GM21367 (cell line): ENCODE data around the gene GALNS.
"Not testable (repeated sequence)": the region's sequence is repeated elsewhere in the genome, so short reads cannot be mapped to it uniquely, and the experiment has no call there.

ENCODE experiments used
- ATAC-seq: cut with Tn5 transposase; IDR thresholded peaks from one replicate; pipeline ENCODE4 v1.9.1; 2021; ENCODE audit not compliant: unreplicated experiment

GALNS gene

DNA sequence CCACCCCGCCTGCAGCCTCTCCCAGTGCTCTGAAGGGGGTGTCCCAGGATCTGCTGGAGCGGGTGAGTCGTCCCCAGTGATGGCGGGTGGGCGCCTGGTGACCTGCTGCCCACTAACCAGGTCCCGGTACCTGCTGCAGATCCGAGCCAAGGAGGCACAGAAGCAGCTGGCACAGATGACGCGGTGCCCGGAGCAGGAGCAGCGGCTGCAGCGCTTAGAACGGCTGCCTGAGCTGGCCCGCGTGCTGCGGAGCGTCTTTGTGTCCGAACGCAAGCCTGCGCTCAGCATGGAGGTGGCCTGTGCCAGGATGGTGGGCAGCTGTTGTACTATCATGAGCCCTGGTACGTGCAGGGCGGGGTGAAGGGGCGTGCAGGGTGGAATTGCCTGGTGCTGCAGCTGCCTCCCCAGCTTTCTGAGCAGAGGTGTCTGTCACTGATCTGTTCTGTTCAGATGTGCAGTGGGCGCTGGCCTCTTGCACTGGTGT lies 49.6 kb downstream of the GALNS start:
- ATAC-seq: no peak

GRCh38 chr16:88806491-88807111 lies 50.1 kb downstream of the GALNS start:
- ATAC-seq: no peak

- no peak for ATAC-seq
These were observed 50.8 kb downstream of the GALNS start for GRCh38 chr16:88805887-88806393.

DNA sequence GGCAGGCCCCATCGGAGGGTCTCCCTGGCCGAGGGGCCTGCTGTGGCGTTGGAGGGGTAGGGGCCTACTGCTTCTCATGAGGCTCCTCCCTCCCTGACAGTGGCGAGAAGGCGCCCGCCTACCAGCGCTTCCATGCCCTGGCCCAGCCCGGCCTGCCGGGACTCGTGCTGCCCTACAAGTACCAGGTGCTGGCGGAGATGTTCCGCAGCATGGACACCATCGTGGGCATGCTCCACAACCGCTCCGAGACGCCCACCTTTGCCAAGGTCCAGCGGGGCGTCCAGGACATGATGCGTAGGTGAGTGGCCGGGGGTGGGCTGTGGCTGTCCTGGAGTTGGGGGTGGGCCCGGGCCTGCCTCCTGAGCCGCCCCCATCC lies 51.4 kb downstream of the GALNS start:
- no peak for ATAC-seq

GRCh38 chr16:88804552-88805339 lies 52.0 kb downstream of the GALNS start:
- ATAC-seq: no peak

- ATAC-seq: no peak
These were observed 52.6 kb downstream of the GALNS start for GRCh38 chr16:88804173-88804551.

DNA sequence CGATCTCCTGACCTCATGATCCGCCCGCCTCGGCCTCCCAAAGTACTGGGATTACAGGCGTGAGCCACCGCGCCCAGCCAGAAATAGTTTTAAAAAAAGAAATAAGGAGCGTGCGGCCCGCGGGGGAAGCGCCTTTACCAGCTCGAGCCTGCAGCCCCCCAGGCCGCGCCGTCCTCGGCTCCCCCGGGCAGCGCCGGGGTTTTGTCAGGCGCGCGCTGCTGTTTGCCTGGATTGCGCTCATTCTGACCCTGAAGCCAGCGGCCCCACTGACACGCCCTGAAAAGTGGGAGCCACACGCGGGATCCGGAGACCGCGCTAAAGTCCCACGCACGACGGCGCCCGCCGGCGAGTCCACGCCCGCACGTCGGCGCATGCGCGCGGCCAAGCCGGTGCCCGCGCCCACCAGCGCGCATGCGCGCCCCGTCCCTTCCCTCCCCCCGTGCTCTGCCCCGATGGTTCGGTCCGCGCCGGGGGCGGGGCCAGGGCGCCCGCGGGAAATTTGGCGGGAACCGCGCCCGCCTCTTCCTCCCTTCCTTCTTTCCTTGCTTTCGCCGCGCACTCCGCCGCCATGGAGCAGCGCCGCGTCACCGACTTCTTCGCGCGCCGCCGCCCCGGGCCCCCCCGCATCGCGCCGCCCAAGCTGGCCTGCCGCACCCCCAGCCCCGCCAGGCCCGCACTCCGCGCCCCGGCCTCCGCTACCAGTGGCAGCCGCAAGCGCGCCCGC lies 53.3 kb downstream of the GALNS start, which contains the start of gene CDT1:
CDT1 (plus strand) TSS at position 526 of the 724 bp plus-strand sequence; CDS start at position 569, 43 bp downstream.
- peak; percentile 33 for ATAC-seq

DNA sequence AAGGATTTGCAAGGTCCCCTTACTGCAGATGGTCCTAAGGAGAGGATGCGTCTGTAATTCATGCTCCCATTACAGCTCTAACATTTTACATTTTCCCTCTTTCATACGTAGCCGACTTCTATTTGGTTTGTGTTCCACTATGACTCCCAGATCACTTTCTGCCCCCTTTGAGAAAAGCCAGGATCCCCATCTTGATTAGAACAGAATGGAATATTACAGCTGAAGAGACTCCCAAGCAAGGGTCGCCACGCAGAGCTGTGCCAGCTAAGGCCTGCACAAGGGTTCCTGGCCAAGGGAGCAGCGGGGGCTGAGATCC lies 56.5 kb downstream of the GALNS start:
- ATAC-seq: no peak

GRCh38 chr16:88799569-88800276 lies 57.0 kb downstream of the GALNS start:
- ATAC-seq: no peak

DNA sequence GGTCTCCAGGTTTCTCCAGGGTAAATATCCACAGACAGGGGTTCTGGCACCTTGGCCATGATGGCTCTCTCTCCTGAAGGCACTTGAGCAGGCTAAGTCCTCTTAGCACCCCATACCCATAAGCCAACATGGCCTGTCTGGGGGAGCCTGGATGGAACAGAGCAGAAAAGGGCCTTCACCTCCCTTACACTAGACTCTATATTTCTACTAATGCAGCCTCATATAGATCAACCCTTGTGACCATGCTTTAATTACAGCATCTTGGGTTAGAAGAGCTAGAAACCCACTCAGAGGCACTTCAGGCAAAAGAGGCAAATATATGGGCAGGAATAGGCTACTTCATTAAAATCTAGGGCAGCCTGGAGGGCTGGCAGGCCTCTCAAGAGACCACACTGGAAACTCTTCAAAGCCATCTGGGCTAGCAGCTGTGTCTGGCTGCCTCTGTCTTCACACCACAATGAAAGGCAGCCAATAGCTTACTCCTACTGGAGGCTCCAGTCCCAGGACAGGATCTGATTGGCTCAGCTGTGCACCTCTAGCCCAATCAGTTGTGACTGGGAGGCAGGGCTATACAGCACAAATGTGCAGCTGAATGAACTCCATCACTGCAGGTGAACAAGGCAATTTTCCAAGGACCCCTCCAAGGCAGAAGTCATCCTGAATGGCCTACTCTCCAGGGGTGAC lies 57.8 kb downstream of the GALNS start:
- no peak for ATAC-seq

DNA sequence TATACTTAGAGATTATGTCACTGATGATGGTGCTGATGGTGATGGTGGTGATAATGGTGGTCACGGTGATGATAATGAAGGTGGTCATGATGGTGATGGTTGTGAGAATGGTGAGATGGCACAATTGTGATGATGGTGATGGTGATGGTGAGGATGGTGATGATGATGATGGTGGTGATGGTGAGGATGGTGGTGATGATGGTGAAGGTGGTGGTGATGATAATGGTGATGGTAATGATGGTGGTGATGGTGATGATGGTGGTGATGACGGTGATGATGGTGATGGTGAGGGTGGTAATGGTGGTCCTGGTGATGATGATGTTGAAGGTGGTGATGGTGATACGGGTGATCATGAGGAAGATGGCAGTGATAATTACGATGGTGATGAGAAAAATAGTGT lies 58.7 kb downstream of the GALNS start:
- ATAC-seq: no peak

- ATAC-seq: no peak
These were observed 60.5 kb downstream of the GALNS start for GRCh38 chr16:88796278-88796677.

GRCh38 chr16:88793251-88793954 lies 63.3 kb downstream of the GALNS start:
- no peak for ATAC-seq

- ATAC-seq: no peak
These were observed 64.0 kb downstream of the GALNS start for GRCh38 chr16:88792668-88793250.

GRCh38 chr16:88792078-88792550 lies 64.6 kb downstream of the GALNS start:
- ATAC-seq: no peak

DNA sequence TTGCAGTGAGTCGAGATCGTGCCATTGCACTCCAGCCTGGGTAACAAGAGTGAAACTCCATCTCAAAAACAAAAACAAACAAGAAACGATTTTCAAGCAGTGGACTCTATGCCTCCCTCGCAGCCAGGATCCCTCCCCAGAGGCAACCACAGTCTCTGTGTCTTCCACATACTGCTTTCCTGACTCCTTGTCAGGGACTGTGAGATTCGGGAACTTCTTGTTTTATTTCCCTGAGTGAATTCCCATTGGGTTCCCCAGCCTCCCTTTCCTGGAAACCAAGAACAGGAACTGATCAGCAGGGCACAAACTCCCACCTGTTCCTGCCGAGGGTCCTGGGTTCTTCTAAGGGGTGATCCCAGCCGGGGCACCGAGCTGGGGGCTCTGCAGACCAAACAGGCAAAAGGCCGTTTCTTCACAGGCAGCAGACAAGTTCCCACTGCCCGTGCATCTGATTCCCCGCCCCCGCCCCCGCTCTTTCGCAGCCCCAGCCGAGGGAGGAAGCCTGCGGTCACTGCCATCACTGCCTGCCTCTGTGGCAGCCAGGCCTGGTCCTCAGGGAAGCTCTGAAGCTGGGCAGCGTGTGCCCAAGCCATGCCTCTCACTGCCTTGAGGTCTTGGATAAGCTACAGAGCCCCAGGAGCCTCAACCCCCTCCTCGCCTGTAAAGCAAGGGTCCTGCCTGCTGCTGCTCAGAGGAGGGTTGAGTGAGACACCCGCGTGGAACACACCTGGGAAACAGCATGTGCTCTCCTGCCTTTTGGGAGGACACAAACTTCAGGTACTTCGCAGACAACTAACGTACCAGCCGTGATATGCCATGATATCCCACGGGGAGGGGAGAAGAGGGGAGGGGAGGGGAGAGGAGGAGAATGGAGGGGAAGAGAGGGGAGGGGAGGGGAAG lies 66.2 kb downstream of the GALNS start:
- ATAC-seq: no peak

- ATAC-seq: no peak
These were observed 67.2 kb downstream of the GALNS start for GRCh38 chr16:88789594-88789993.

DNA sequence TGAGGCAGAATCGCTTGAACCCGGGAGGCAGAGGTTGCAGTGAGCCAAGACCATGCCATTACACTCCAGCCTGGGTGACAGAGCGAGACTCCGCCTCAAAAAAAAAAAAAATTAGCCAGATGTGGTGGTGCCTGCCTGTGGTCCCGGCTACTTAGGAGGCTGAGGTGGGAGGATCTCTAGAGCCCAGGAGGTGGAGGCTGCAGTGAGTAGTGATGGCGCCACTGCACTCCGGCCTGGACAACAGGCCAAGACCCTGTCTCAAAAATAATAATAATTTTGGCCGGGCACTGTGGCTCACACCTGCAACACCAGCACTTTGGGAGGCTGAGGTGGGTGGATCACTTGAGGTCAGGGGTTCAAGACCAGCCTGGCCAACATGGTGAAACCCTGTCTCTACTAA lies 68.0 kb downstream of the GALNS start:
- ATAC-seq: not testable (repeated sequence)
